Measurements from ENCODE around the gene RNU6-9. TPM values are rescaled to one million over a fixed set of nuclear protein-coding genes. Genes with fewer than 3 reads are reported as not detected.
A peak's percentile ranks its signal among the peaks of the same experiment; 100 is the strongest.

The RNU6-9 gene
- total and polyA plus RNA-seq, 2 donors (not counting 1 experiment from before 2014, with no cell fraction given): not detected

DNA sequence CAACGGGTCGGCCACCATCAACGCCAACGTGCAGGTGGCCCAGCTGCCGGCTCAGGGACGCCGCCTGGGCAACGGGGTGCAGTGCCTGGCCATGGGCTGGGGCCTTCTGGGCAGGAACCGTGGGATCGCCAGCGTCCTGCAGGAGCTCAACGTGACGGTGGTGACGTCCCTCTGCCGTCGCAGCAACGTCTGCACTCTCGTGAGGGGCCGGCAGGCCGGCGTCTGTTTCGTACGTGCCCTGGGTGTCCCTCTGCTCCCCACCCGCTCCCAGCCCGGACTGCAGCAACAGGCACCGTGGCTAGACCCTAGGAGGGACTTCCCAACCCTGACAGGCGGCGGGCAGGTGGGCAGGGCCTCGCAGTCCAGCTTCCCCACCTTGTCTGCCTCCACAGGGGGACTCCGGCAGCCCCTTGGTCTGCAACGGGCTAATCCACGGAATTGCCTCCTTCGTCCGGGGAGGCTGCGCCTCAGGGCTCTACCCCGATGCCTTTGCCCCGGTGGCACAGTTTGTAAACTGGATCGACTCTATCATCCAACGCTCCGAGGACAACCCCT lies 37.6 kb upstream of the RNU6-9 start:
- H3K4me3 Mint-ChIP-seq: no peak overlapping the region
- no peak for ATAC-seq (ENCODE audit: low read depth)
- peaks cover 3% of the 10 kb centered on the region for H3K27me3 Mint-ChIP-seq
- Histone ChIP-seq H3K9ac (ENCODE audit: low read length) (no peak overlapping the region), H3K9me3 (ENCODE audit: control extremely low read depth in 1 of 3, control insufficient read depth in 2 of 3, insufficient read depth in 1 of 3, low read length in 2 of 3) (peaks cover 0 to 29% (median 0%) of the 10 kb centered on the region in 3 donors), H2AFZ (ENCODE audit: insufficient read depth, low read depth, low read length, poor library complexity, severe bottlenecking) (no peak overlapping the region), H3K4me1 (ENCODE audit: control insufficient read depth in 2 of 2, insufficient read depth in 2 of 2, low read length in 2 of 2) (peaks cover 6 to 16% of the 10 kb centered on the region in 2 donors), H4K20me1 (ENCODE audit: control insufficient read depth, insufficient read depth, low read length, poor library complexity, severe bottlenecking) (no peaks in the 10 kb centered on the region), H3K36me3 (replicated peaks in 1 of 2; ENCODE audit: control extremely low read depth in 1 of 2, control insufficient read depth in 1 of 2, extremely low read depth in 1 of 2, insufficient read depth in 2 of 2, low read length in 1 of 2) (no peaks in the 10 kb centered on the region), H3K4me2 (replicated peaks; ENCODE audit: low read depth, low read length, poor library complexity, severe bottlenecking) (no peak overlapping the region), H3K79me2 (ENCODE audit: control insufficient read depth, insufficient read depth, low read length) (no peaks in the 10 kb centered on the region), H3K27me3 (replicated peaks in 1 of 4; ENCODE audit: control extremely low read depth in 1 of 4, control insufficient read depth in 3 of 4, insufficient read depth in 4 of 4, low read length in 3 of 4) (peaks cover 0 to 38% (median 12%) of the 10 kb centered on the region in 4 experiments), H3K4me3 (ENCODE audit: control extremely low read depth in 1 of 5, extremely low read depth in 1 of 5, insufficient read depth in 1 of 5, low read depth in 2 of 5, low read length in 4 of 5) (no peak overlapping the region), H3K27ac (ENCODE audit: low read length in 2 of 2) (no peak overlapping the region)
- peaks cover 2% of the 10 kb centered on the region for H3K4me1 Mint-ChIP-seq
- CTCF ChIA-PET: interaction anchor here (1.1 to 7.5 kb wide), 6 partner anchors 23 to 129 kb away, joined by 3 to 72 read pairs (median 10); partner anchors contain the start of genes MED16, RNU6-9 and WDR18
- no peak overlapping the region for H3K27ac Mint-ChIP-seq
- WGBS (ENCODE audit: insufficient coverage): 81% methylated on average over 38 of the region's 40 CpGs
- no peak for DNase-seq
- POLR2A ChIA-PET: interaction anchor here (0.7 kb wide), 1 partner anchor 68 kb away, joined by 3 read pairs; no protein-coding TSS in a partner anchor
- TF ChIP-seq EZH2 (IDR thresholded peaks at IDR 0.05; ENCODE audit: borderline replicate concordance, insufficient read depth, low read depth, low read length, poor library complexity, severe bottlenecking): no peak
- TF ChIP-seq, protein P1, sequence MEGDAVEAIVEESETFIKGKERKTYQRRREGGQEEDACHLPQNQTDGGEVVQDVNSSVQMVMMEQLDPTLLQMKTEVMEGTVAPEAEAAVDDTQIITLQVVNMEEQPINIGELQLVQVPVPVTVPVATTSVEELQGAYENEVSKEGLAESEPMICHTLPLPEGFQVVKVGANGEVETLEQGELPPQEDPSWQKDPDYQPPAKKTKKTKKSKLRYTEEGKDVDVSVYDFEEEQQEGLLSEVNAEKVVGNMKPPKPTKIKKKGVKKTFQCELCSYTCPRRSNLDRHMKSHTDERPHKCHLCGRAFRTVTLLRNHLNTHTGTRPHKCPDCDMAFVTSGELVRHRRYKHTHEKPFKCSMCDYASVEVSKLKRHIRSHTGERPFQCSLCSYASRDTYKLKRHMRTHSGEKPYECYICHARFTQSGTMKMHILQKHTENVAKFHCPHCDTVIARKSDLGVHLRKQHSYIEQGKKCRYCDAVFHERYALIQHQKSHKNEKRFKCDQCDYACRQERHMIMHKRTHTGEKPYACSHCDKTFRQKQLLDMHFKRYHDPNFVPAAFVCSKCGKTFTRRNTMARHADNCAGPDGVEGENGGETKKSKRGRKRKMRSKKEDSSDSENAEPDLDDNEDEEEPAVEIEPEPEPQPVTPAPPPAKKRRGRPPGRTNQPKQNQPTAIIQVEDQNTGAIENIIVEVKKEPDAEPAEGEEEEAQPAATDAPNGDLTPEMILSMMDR (IDR thresholded peaks at IDR 0.05): no peak
- no peaks in the 10 kb centered on the region for H3K9me3 Mint-ChIP-seq (ENCODE audit: insufficient read depth)
- intact Hi-C loops (cut with micrococcal nuclease): loop anchor here (2.0 kb wide), 1 partner anchor 85 kb away; no protein-coding TSS in a partner anchor

- intact Hi-C loops (cut with micrococcal nuclease): no loop called here
- TF ChIP-seq, protein P1 (IDR thresholded peaks at IDR 0.05): no peak
- TF ChIP-seq EZH2 (IDR thresholded peaks at IDR 0.05; ENCODE audit: borderline replicate concordance, insufficient read depth, low read depth, low read length, poor library complexity, severe bottlenecking): no peak
- peak; percentile 28 for DNase-seq
- Mint-ChIP-seq H3K27me3 (peaks cover 7% of the 10 kb centered on the region), H3K4me1 (peaks cover 12% of the 10 kb centered on the region), H3K4me3 (no peak overlapping the region), H3K9me3 (ENCODE audit: insufficient read depth) (no peaks in the 10 kb centered on the region), H3K27ac (no peak overlapping the region)
- H3K27ac ChIP-seq (ENCODE audit: low read length in 2 of 2): no peak overlapping the region
- WGBS (ENCODE audit: insufficient coverage): 90% methylated on average over 2 of the region's 9 CpGs
- no peak overlapping the region for H3K4me2 ChIP-seq (replicated peaks; ENCODE audit: low read depth, low read length, poor library complexity, severe bottlenecking)
- H3K4me1 ChIP-seq (ENCODE audit: control insufficient read depth in 2 of 2, insufficient read depth in 2 of 2, low read length in 2 of 2): peaks cover 20 to 34% of the 10 kb centered on the region in 2 donors
- H3K4me3 ChIP-seq (ENCODE audit: control extremely low read depth in 1 of 5, extremely low read depth in 1 of 5, insufficient read depth in 1 of 5, low read depth in 2 of 5, low read length in 4 of 5): no peak overlapping the region
- no peak overlapping the region for H3K9ac ChIP-seq (ENCODE audit: low read length)
- ChIA-PET POLR2A (interaction anchor here (0.5 to 0.6 kb wide), 2 partner anchors 337 to 961 kb away, joined by 3 to 9 read pairs; no protein-coding TSS in a partner anchor), CTCF (interaction anchor here (0.7 to 7.5 kb wide), 7 partner anchors 11 to 126 kb away, joined by 3 to 72 read pairs (median 4); partner anchors contain the start of genes MED16, RNU6-9 and WDR18)
- peaks cover 0 to 37% (median 8%) of the 10 kb centered on the region in 4 experiments for H3K27me3 ChIP-seq (replicated peaks in 1 of 4; ENCODE audit: control extremely low read depth in 1 of 4, control insufficient read depth in 3 of 4, insufficient read depth in 4 of 4, low read length in 3 of 4)
- no peak overlapping the region for H2AFZ ChIP-seq (ENCODE audit: insufficient read depth, low read depth, low read length, poor library complexity, severe bottlenecking)
- no peaks in the 10 kb centered on the region for H4K20me1 ChIP-seq (ENCODE audit: control insufficient read depth, insufficient read depth, low read length, poor library complexity, severe bottlenecking)
- no peaks in the 10 kb centered on the region for H3K79me2 ChIP-seq (ENCODE audit: control insufficient read depth, insufficient read depth, low read length)
- peaks cover 0 to 38% (median 0%) of the 10 kb centered on the region in 3 donors for H3K9me3 ChIP-seq (ENCODE audit: control extremely low read depth in 1 of 3, control insufficient read depth in 2 of 3, insufficient read depth in 1 of 3, low read length in 2 of 3)
- H3K36me3 ChIP-seq (replicated peaks in 1 of 2; ENCODE audit: control extremely low read depth in 1 of 2, control insufficient read depth in 1 of 2, extremely low read depth in 1 of 2, insufficient read depth in 2 of 2, low read length in 1 of 2): no peaks in the 10 kb centered on the region
- no peak for ATAC-seq (ENCODE audit: low read depth)
Measured at GRCh38 chr19:858284-858683, 35.0 kb upstream of the RNU6-9 start.

Data from B cell (primary cell).